ENCODE data around the gene FN3K. TPM values are rescaled to one million over a fixed set of nuclear protein-coding genes. Genes with fewer than 3 reads are reported as not detected.
"Not testable (repeated sequence)": the region's sequence is repeated elsewhere in the genome, so short reads cannot be mapped to it uniquely, and the experiment has no call there.

Gene FN3K
- total RNA-seq, 4 donors from 2014 or later = 1.1 to 5.5 (median 2.7) TPM

- peak overlapping the region in 2 of 4 donors; percentile 7 to 20 for H3K4me3 ChIP-seq
- H3K36me3 ChIP-seq = peaks cover 0 to 7% of the 10 kb centered on the region in 2 donors
- in situ Hi-C loops (cut with MboI; ENCODE audit: low sequenced_read_pairs in 4 of 4) (loop anchor here (5.0 to 10.0 kb wide), 2 partner anchors 133 to 135 kb away; no protein-coding TSS in a partner anchor), intact Hi-C loops (cut with DNase I; ENCODE audit: low total_unique reads) (loop anchor here (1.0 to 10.0 kb wide), 3 partner anchors 131 to 273 kb away; no protein-coding TSS in a partner anchor)
- no peaks in the 10 kb centered on the region for H3K27me3 ChIP-seq
- ATAC-seq (peak; percentile 94 to 97), DNase-seq (peak; percentile 61 to 86)
- H3K4me1 ChIP-seq = peaks cover 16 to 19% of the 10 kb centered on the region in 2 donors
- H3K9me3 ChIP-seq = no peaks in the 10 kb centered on the region
- TF ChIP-seq, protein P1, sequence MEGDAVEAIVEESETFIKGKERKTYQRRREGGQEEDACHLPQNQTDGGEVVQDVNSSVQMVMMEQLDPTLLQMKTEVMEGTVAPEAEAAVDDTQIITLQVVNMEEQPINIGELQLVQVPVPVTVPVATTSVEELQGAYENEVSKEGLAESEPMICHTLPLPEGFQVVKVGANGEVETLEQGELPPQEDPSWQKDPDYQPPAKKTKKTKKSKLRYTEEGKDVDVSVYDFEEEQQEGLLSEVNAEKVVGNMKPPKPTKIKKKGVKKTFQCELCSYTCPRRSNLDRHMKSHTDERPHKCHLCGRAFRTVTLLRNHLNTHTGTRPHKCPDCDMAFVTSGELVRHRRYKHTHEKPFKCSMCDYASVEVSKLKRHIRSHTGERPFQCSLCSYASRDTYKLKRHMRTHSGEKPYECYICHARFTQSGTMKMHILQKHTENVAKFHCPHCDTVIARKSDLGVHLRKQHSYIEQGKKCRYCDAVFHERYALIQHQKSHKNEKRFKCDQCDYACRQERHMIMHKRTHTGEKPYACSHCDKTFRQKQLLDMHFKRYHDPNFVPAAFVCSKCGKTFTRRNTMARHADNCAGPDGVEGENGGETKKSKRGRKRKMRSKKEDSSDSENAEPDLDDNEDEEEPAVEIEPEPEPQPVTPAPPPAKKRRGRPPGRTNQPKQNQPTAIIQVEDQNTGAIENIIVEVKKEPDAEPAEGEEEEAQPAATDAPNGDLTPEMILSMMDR (IDR thresholded peaks at IDR 0.05 in 4 of 5, conservative IDR thresholded peaks at IDR 0.05 in 1 of 5) = peak; percentile 94 to 99 (median 98)
- TF ChIP-seq POLR2A (IDR thresholded peaks at IDR 0.05) = peak in 1 of 2 donors; percentile 41
- peak overlapping the region; percentile 81 to 87 (median 84) for H3K27ac ChIP-seq
Observed at GRCh38 chr17:82781894-82782274, 46.5 kb downstream of the FN3K start.

- Histone ChIP-seq H3K4me1 (peaks cover 20 to 24% of the 10 kb centered on the region in 2 donors), H3K36me3 (peaks cover 0 to 7% of the 10 kb centered on the region in 2 donors), H3K27me3 (no peaks in the 10 kb centered on the region), H3K27ac (peak overlapping the region; percentile 81 to 87 (median 84)), H3K9me3 (no peaks in the 10 kb centered on the region), H3K4me3 (peak overlapping the region in 2 of 4 donors; percentile 7 to 20)
- in situ Hi-C loops (cut with MboI; ENCODE audit: low sequenced_read_pairs in 4 of 4) = loop anchor here (5.0 to 10.0 kb wide), 2 partner anchors 132 to 135 kb away; no protein-coding TSS in a partner anchor
- intact Hi-C loops (cut with DNase I; ENCODE audit: low total_unique reads) = loop anchor here (1.0 to 10.0 kb wide), 3 partner anchors 131 to 272 kb away; no protein-coding TSS in a partner anchor
- ATAC-seq = no peak
- no peak for TF ChIP-seq POLR2A (IDR thresholded peaks at IDR 0.05)
- TF ChIP-seq, protein P1 (IDR thresholded peaks at IDR 0.05 in 4 of 5, conservative IDR thresholded peaks at IDR 0.05 in 1 of 5) = no peak
- no peak for DNase-seq
Observed at GRCh38 chr17:82782657-82783207, 47.3 kb downstream of the FN3K start.

DNA sequence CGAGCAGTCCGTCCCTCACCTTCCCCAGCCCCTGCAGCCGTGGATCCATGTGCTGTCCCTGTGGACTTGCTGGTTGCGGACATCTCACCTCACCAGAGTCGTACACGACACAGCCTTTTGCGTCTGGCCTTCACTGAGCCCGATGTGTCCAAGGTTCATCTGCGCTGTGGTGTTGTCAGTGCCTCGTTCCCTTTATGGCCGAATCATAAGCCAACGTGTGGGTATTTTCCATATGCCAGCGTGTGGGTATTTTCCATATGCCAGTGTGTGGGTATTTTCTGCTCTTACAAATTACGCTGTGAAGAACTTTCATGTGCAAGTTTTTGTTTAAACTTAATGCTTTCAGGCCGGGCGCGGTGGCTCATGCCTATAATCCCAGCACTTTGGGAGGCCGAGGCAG, 48.1 kb downstream of the FN3K start:
- no peak overlapping the region for H3K4me3 ChIP-seq
- TF ChIP-seq, protein P1 (IDR thresholded peaks at IDR 0.05 in 4 of 5, conservative IDR thresholded peaks at IDR 0.05 in 1 of 5) = no peak
- TF ChIP-seq POLR2A (IDR thresholded peaks at IDR 0.05) = no peak
- no peaks in the 10 kb centered on the region for H3K27me3 ChIP-seq
- DNase-seq = no peak
- ATAC-seq = no peak
- H3K9me3 ChIP-seq = no peaks in the 10 kb centered on the region
- in situ Hi-C loops (cut with MboI; ENCODE audit: low sequenced_read_pairs in 4 of 4) (loop anchor here (5.0 to 10.0 kb wide), 2 partner anchors 131 to 134 kb away; no protein-coding TSS in a partner anchor), intact Hi-C loops (cut with DNase I; ENCODE audit: low total_unique reads) (loop anchor here (2.0 to 10.0 kb wide), 2 partner anchors 179 to 271 kb away; no protein-coding TSS in a partner anchor)
- peaks cover 0 to 7% of the 10 kb centered on the region in 2 donors for H3K36me3 ChIP-seq
- H3K4me1 ChIP-seq = peaks cover 27 to 31% of the 10 kb centered on the region in 2 donors
- H3K27ac ChIP-seq = peak overlapping the region in 2 of 4 donors; percentile 85 to 87

- H3K9me3 ChIP-seq, H3K4me3 ChIP-seq, H3K27me3 ChIP-seq, DNase-seq, H3K36me3 ChIP-seq, ATAC-seq: not testable (repeated sequence)
- peaks cover 31 to 37% of the 10 kb centered on the region in 2 donors for H3K4me1 ChIP-seq
- intact Hi-C loops (cut with DNase I; ENCODE audit: low total_unique reads) (loop anchor here (10.0 kb wide), 1 partner anchor 269 kb away; no protein-coding TSS in a partner anchor), in situ Hi-C loops (cut with MboI; ENCODE audit: low sequenced_read_pairs in 4 of 4) (loop anchor here in 3 of 4 donors (10.0 kb wide), 1 partner anchor 129 kb away; no protein-coding TSS in a partner anchor)
- H3K27ac ChIP-seq = peak overlapping the region in 1 of 4 donors; percentile 90
Observed at GRCh38 chr17:82785581-82785980, 50.2 kb downstream of the FN3K start.

GRCh38 chr17:82786427-82786826, 51.0 kb downstream of the FN3K start:
- Histone ChIP-seq H3K4me1 (peaks cover 31 to 37% of the 10 kb centered on the region in 2 donors), H3K36me3 (peaks cover 0 to 7% of the 10 kb centered on the region in 2 donors), H3K27ac (peak overlapping the region; percentile 82 to 90 (median 85)), H3K27me3 (no peaks in the 10 kb centered on the region), H3K9me3 (no peaks in the 10 kb centered on the region), H3K4me3 (no peak overlapping the region)
- TF ChIP-seq POLR2A (IDR thresholded peaks at IDR 0.05) = no peak
- TF ChIP-seq, protein P1 (IDR thresholded peaks at IDR 0.05 in 4 of 5, conservative IDR thresholded peaks at IDR 0.05 in 1 of 5) = no peak
- ATAC-seq (peak in 1 of 2 donors; percentile 15), DNase-seq (peak; percentile 32 to 86)
- intact Hi-C loops (cut with DNase I; ENCODE audit: low total_unique reads) = loop anchor here (10.0 kb wide), 1 partner anchor 268 kb away; no protein-coding TSS in a partner anchor
- in situ Hi-C loops (cut with MboI; ENCODE audit: low sequenced_read_pairs in 4 of 4) = loop anchor here in 3 of 4 donors (10.0 kb wide), 1 partner anchor 128 kb away; no protein-coding TSS in a partner anchor

Measured in gastrocnemius medialis (tissue), 4 donors.